ENCODE results near the gene CHID1.

Gene CHID1

GRCh38 chr11:905952-906351 is 4.7 kb downstream of the CHID1 start:
- FAIRE-seq, result no peak
- TF ChIP-seq TAF1 (IDR thresholded peaks at IDR 0.05; ENCODE audit: borderline replicate concordance, low read depth, low read length) (no peak), POLR2AphosphoS5 (IDR thresholded peaks at IDR 0.05; ENCODE audit: low read depth, low read length) (no peak)
- DNase-seq (ENCODE audit: insufficient read length), result no peak

- FAIRE-seq (no peak), DNase-seq (ENCODE audit: insufficient read length) (no peak)
- TF ChIP-seq TAF1 (IDR thresholded peaks at IDR 0.05; ENCODE audit: borderline replicate concordance, low read depth, low read length) (no peak), POLR2AphosphoS5 (IDR thresholded peaks at IDR 0.05; ENCODE audit: low read depth, low read length) (no peak), POLR2A (IDR thresholded peaks at IDR 0.05; ENCODE audit: low read depth, low read length) (no peak)
These were observed 6.2 kb downstream of the CHID1 start for GRCh38 chr11:904380-904779.

GRCh38 chr11:901452-902061 is 9.1 kb downstream of the CHID1 start:
- DNase-seq (ENCODE audit: insufficient read length) (no peak), FAIRE-seq (no peak)
- no peak for TF ChIP-seq TAF1 (IDR thresholded peaks at IDR 0.05; ENCODE audit: borderline replicate concordance, low read depth, low read length)
- TF ChIP-seq POLR2A (IDR thresholded peaks at IDR 0.05; ENCODE audit: low read depth, low read length), result no peak
- TF ChIP-seq POLR2AphosphoS5 (IDR thresholded peaks at IDR 0.05; ENCODE audit: low read depth, low read length), result no peak

GRCh38 chr11:900545-900944 is 10.1 kb downstream of the CHID1 start:
- no peak for DNase-seq (ENCODE audit: insufficient read length)
- no peak for TF ChIP-seq POLR2AphosphoS5 (IDR thresholded peaks at IDR 0.05; ENCODE audit: low read depth, low read length)
- TF ChIP-seq TAF1 (IDR thresholded peaks at IDR 0.05; ENCODE audit: borderline replicate concordance, low read depth, low read length), result no peak
- no peak for TF ChIP-seq POLR2A (IDR thresholded peaks at IDR 0.05; ENCODE audit: low read depth, low read length)
- FAIRE-seq, result no peak

GRCh38 chr11:899724-900123 is 10.9 kb downstream of the CHID1 start:
- DNase-seq (ENCODE audit: insufficient read length) (no peak), FAIRE-seq (no peak)
- TF ChIP-seq TAF1 (IDR thresholded peaks at IDR 0.05; ENCODE audit: borderline replicate concordance, low read depth, low read length) (no peak), POLR2AphosphoS5 (IDR thresholded peaks at IDR 0.05; ENCODE audit: low read depth, low read length) (no peak), POLR2A (IDR thresholded peaks at IDR 0.05; ENCODE audit: low read depth, low read length) (no peak)

GRCh38 chr11:898540-899190 is 11.9 kb downstream of the CHID1 start:
- FAIRE-seq, result no peak

GRCh38 chr11:898143-898511 is 12.5 kb downstream of the CHID1 start:
- DNase-seq (ENCODE audit: insufficient read length) (no peak), FAIRE-seq (no peak)
- TF ChIP-seq POLR2AphosphoS5 (IDR thresholded peaks at IDR 0.05; ENCODE audit: low read depth, low read length), result no peak
- TF ChIP-seq TAF1 (IDR thresholded peaks at IDR 0.05; ENCODE audit: borderline replicate concordance, low read depth, low read length), result no peak
- no peak for TF ChIP-seq POLR2A (IDR thresholded peaks at IDR 0.05; ENCODE audit: low read depth, low read length)

More at GRCh38 chr11:898540-899190, 11.9 kb downstream of the CHID1 start:
- no peak for TF ChIP-seq TAF1 (IDR thresholded peaks at IDR 0.05; ENCODE audit: borderline replicate concordance, low read depth, low read length)
- no peak for TF ChIP-seq POLR2A (IDR thresholded peaks at IDR 0.05; ENCODE audit: low read depth, low read length)
- no peak for TF ChIP-seq POLR2AphosphoS5 (IDR thresholded peaks at IDR 0.05; ENCODE audit: low read depth, low read length)
- no peak for DNase-seq (ENCODE audit: insufficient read length)

- DNase-seq (ENCODE audit: insufficient read length), result no peak
- TF ChIP-seq POLR2AphosphoS5 (IDR thresholded peaks at IDR 0.05; ENCODE audit: low read depth, low read length) (no peak), TAF1 (IDR thresholded peaks at IDR 0.05; ENCODE audit: borderline replicate concordance, low read depth, low read length) (no peak), POLR2A (IDR thresholded peaks at IDR 0.05; ENCODE audit: low read depth, low read length) (no peak)
- no peak for FAIRE-seq
These were observed 13.1 kb downstream of the CHID1 start for GRCh38 chr11:897253-898142.

GRCh38 chr11:895331-896110 is 15.1 kb downstream of the CHID1 start:
- DNase-seq (ENCODE audit: insufficient read length) (no peak), FAIRE-seq (no peak)
- no peak for TF ChIP-seq POLR2AphosphoS5 (IDR thresholded peaks at IDR 0.05; ENCODE audit: low read depth, low read length)
- no peak for TF ChIP-seq TAF1 (IDR thresholded peaks at IDR 0.05; ENCODE audit: borderline replicate concordance, low read depth, low read length)
- TF ChIP-seq POLR2A (IDR thresholded peaks at IDR 0.05; ENCODE audit: low read depth, low read length), result no peak

GRCh38 chr11:894575-895201 is 15.9 kb downstream of the CHID1 start:
- DNase-seq (ENCODE audit: insufficient read length) (no peak), FAIRE-seq (no peak)
- TF ChIP-seq POLR2AphosphoS5 (IDR thresholded peaks at IDR 0.05; ENCODE audit: low read depth, low read length), result no peak
- TF ChIP-seq TAF1 (IDR thresholded peaks at IDR 0.05; ENCODE audit: borderline replicate concordance, low read depth, low read length), result no peak
- TF ChIP-seq POLR2A (IDR thresholded peaks at IDR 0.05; ENCODE audit: low read depth, low read length), result no peak

All from GM12892 (cell line).